ENCODE data around the gene ARL6IP5. TPM values are rescaled to one million over a fixed set of nuclear protein-coding genes. Genes with fewer than 3 reads are reported as not detected.

ARL6IP5 gene
- total RNA-seq, 1 experiment from 2014 or later: 16.9 TPM

- no CpG with 5 or more reads among the region's 2 CpGs for WGBS (ENCODE audit: extremely low coverage, insufficient read length, low lambda C conversion rate)
- no peaks in the 10 kb centered on the region for H3K79me2 ChIP-seq (ENCODE audit: insufficient read depth, low read length)
- no peak overlapping the region for H3K56ac ChIP-seq (ENCODE audit: insufficient read length, low read depth, low read length)
Measured at GRCh38 chr3:69044608-69045007, 40.1 kb upstream of the ARL6IP5 start.

More at GRCh38 chr3:69044608-69045007, 40.1 kb upstream of the ARL6IP5 start:
- Histone ChIP-seq H2AFZ (ENCODE audit: low read length) (no peak overlapping the region), H2BK5ac (ENCODE audit: insufficient read length, low read length) (no peak overlapping the region), H3K14ac (ENCODE audit: insufficient read depth, low read length) (no peak overlapping the region), H3K18ac (ENCODE audit: insufficient read length, low read depth, low read length) (no peak overlapping the region), H3K4me1 (ENCODE audit: insufficient read depth, low read length) (no peaks in the 10 kb centered on the region), H3K23ac (ENCODE audit: insufficient read length, low read depth, low read length) (no peak overlapping the region), H3K27me3 (ENCODE audit: insufficient read depth, low read length) (no peaks in the 10 kb centered on the region), H2BK20ac (ENCODE audit: low read depth, low read length, poor library complexity, severe bottlenecking) (no peak overlapping the region), H3K23me2 (ENCODE audit: insufficient read length, low read depth, low read length, poor library complexity, severe bottlenecking) (no peaks in the 10 kb centered on the region), H4K5ac (ENCODE audit: insufficient read length, low read depth, low read length) (no peak overlapping the region), H3K9me3 (ENCODE audit: control insufficient read depth, low read depth, low read length) (no peaks in the 10 kb centered on the region), H3T11ph (ENCODE audit: low read length) (no peak overlapping the region), H2BK12ac (ENCODE audit: insufficient read length, low read depth, low read length) (no peak overlapping the region), H4K8ac (replicated peaks; ENCODE audit: insufficient read length, low read depth, low read length) (no peak overlapping the region), H3K4me2 (ENCODE audit: insufficient read depth, insufficient read length, low read length) (no peak overlapping the region), H2BK120ac (ENCODE audit: low read depth, low read length, poor library complexity, severe bottlenecking) (no peak overlapping the region), H2BK15ac (ENCODE audit: low read depth, low read length) (no peak overlapping the region), H3K27ac (ENCODE audit: insufficient read length, low read depth, low read length) (no peak overlapping the region), H2AK5ac (ENCODE audit: insufficient read length, low read length) (no peak overlapping the region), H3K9ac (ENCODE audit: extremely low read depth, insufficient read length, low read length) (no peak overlapping the region), H3K4ac (ENCODE audit: low read depth, low read length) (no peak overlapping the region), H4K20me1 (ENCODE audit: control insufficient read depth, insufficient read depth, insufficient read length) (no peaks in the 10 kb centered on the region), H3K79me1 (ENCODE audit: insufficient read depth, low read depth, low read length, poor library complexity, severe bottlenecking) (peaks cover 3% of the 10 kb centered on the region), H4K91ac (ENCODE audit: insufficient read length, low read depth, low read length) (no peak overlapping the region)
- Mint-ChIP-seq H3K36me3 (ENCODE audit: insufficient read depth in 1 of 3, low read depth in 3 of 3) (peaks cover 7 to 42% (median 38%) of the 10 kb centered on the region in 3 experiments; a peak in 5 of 7 replicates), H3K27me3 (ENCODE audit: low read depth) (no peaks in the 10 kb centered on the region), H3K9me3 (no peaks in the 10 kb centered on the region), H3K27ac (no peak overlapping the region), H3K4me3 (no peak overlapping the region), H3K4me1 (no peaks in the 10 kb centered on the region)
- no peak for TF ChIP-seq CTCF (conservative IDR thresholded peaks at IDR 0.05)
- no peak for DNase-seq

All from H9 (cell line).